Measurements from ENCODE around the gene CAPRIN1. TPM values are rescaled to one million over a fixed set of nuclear protein-coding genes. Genes with fewer than 3 reads are reported as not detected.

CAPRIN1 gene
- total RNA-seq, 1 donor from 2014 or later = 97.9 TPM

- Histone ChIP-seq H3K4me3 (ENCODE audit: low read depth, low read length) (no peak overlapping the region), H3K27me3 (ENCODE audit: control insufficient read depth, insufficient read depth, low read length) (no peaks in the 10 kb centered on the region), H3K36me3 (ENCODE audit: control insufficient read depth, insufficient read depth, low read length) (peaks cover 47% of the 10 kb centered on the region)
- FAIRE-seq (no peak), DNase-seq (ENCODE audit: low read depth) (no peak)
- no peak for TF ChIP-seq CTCF (IDR thresholded peaks at IDR 0.05; ENCODE audit: insufficient read depth, low read length, severe bottlenecking)
Observed at GRCh38 chr11:34135439-34135838, 83.9 kb downstream of the CAPRIN1 start.

- Histone ChIP-seq H3K36me3 (ENCODE audit: control insufficient read depth, insufficient read depth, low read length) (peaks cover 49% of the 10 kb centered on the region), H3K27me3 (ENCODE audit: control insufficient read depth, insufficient read depth, low read length) (no peaks in the 10 kb centered on the region), H3K4me3 (ENCODE audit: low read depth, low read length) (no peak overlapping the region)
- no peak for DNase-seq (ENCODE audit: low read depth)
- FAIRE-seq = no peak
- TF ChIP-seq CTCF (IDR thresholded peaks at IDR 0.05; ENCODE audit: insufficient read depth, low read length, severe bottlenecking) = no peak
Observed at GRCh38 chr11:34136420-34136819, 84.9 kb downstream of the CAPRIN1 start.

- H3K4me3 ChIP-seq (ENCODE audit: low read depth, low read length) = no peak overlapping the region
- H3K27me3 ChIP-seq (ENCODE audit: control insufficient read depth, insufficient read depth, low read length) = no peaks in the 10 kb centered on the region
- TF ChIP-seq CTCF (IDR thresholded peaks at IDR 0.05; ENCODE audit: insufficient read depth, low read length, severe bottlenecking) = no peak
- H3K36me3 ChIP-seq (ENCODE audit: control insufficient read depth, insufficient read depth, low read length) = peaks cover 55% of the 10 kb centered on the region
- no peak for DNase-seq (ENCODE audit: low read depth)
- FAIRE-seq = no peak
Observed at GRCh38 chr11:34139346-34139745, 87.8 kb downstream of the CAPRIN1 start.

GRCh38 chr11:34140149-34140548, 88.6 kb downstream of the CAPRIN1 start:
- Histone ChIP-seq H3K4me3 (ENCODE audit: low read depth, low read length) (no peak overlapping the region), H3K27me3 (ENCODE audit: control insufficient read depth, insufficient read depth, low read length) (no peaks in the 10 kb centered on the region), H3K36me3 (ENCODE audit: control insufficient read depth, insufficient read depth, low read length) (peaks cover 54% of the 10 kb centered on the region)
- DNase-seq (ENCODE audit: low read depth) (no peak), FAIRE-seq (peak; percentile 7)
- no peak for TF ChIP-seq CTCF (IDR thresholded peaks at IDR 0.05; ENCODE audit: insufficient read depth, low read length, severe bottlenecking)

GRCh38 chr11:34143048-34143447, 91.5 kb downstream of the CAPRIN1 start:
- FAIRE-seq (no peak), DNase-seq (ENCODE audit: low read depth) (no peak)
- Histone ChIP-seq H3K4me3 (ENCODE audit: low read depth, low read length) (no peak overlapping the region), H3K27me3 (ENCODE audit: control insufficient read depth, insufficient read depth, low read length) (no peaks in the 10 kb centered on the region), H3K36me3 (ENCODE audit: control insufficient read depth, insufficient read depth, low read length) (peaks cover 55% of the 10 kb centered on the region)
- no peak for TF ChIP-seq CTCF (IDR thresholded peaks at IDR 0.05; ENCODE audit: insufficient read depth, low read length, severe bottlenecking)

- Histone ChIP-seq H3K4me3 (ENCODE audit: low read depth, low read length) (no peak overlapping the region), H3K27me3 (ENCODE audit: control insufficient read depth, insufficient read depth, low read length) (no peaks in the 10 kb centered on the region), H3K36me3 (ENCODE audit: control insufficient read depth, insufficient read depth, low read length) (peaks cover 55% of the 10 kb centered on the region)
- FAIRE-seq (no peak), DNase-seq (ENCODE audit: low read depth) (no peak)
- TF ChIP-seq CTCF (IDR thresholded peaks at IDR 0.05; ENCODE audit: insufficient read depth, low read length, severe bottlenecking) = no peak
Observed at GRCh38 chr11:34145073-34145472, 93.5 kb downstream of the CAPRIN1 start.
